Measurements from ENCODE around the gene MEIS2.

GRCh38 chr15:36999778-37000177 is 100.6 kb downstream of the MEIS2 start:
- TF ChIP-seq EZH2 (IDR thresholded peaks at IDR 0.05; ENCODE audit: borderline replicate concordance, low read length) (no peak), CTCF (conservative IDR thresholded peaks at IDR 0.05 in 1 of 2, IDR thresholded peaks at IDR 0.05 in 1 of 2; ENCODE audit: extremely low read depth in 1 of 2, insufficient read depth in 1 of 2, low read depth in 1 of 2, low read length in 2 of 2) (no peak)
